ENCODE results near the gene FAM204A.

FAM204A gene

DNA sequence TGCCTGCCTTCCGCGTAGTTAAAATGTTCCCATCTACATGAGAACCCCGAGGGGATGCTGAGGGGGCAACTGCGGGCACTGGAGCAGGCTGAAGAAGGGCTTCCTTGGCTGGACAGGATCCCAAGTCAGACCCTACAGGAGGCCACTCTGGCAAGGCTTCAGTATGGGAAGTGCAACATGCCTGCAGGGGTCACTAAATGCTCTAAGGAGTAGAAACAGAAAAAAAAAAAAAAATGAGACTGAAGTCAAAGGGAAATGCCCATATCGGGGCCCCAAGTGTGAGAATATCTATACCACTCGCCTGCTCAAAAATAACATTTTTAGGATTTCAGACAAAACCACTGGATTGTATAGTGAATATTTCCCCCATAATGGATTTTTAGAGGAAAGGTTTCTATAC, 33.5 kb downstream of the FAM204A start:
- Histone ChIP-seq H3K36me3 (ENCODE audit: control insufficient read depth in 2 of 2, insufficient read depth in 2 of 2, low read length in 2 of 2) (peaks cover 25 to 37% of the 10 kb centered on the region in 2 donors), H3K27ac (ENCODE audit: low read depth in 2 of 2, low read length in 2 of 2) (no peak overlapping the region), H3K4me3 (ENCODE audit: low read length in 2 of 2) (no peak overlapping the region), H3K9me3 (ENCODE audit: control insufficient read depth in 2 of 2, low read length in 2 of 2) (no peaks in the 10 kb centered on the region), H3K27me3 (ENCODE audit: control insufficient read depth in 2 of 2, insufficient read depth in 2 of 2, low read length in 2 of 2) (no peaks in the 10 kb centered on the region), H3K4me1 (ENCODE audit: control insufficient read depth in 2 of 2, insufficient read depth in 2 of 2, low read length in 2 of 2) (no peaks in the 10 kb centered on the region), H3K9ac (ENCODE audit: low read depth in 1 of 2, low read length in 2 of 2) (no peak overlapping the region)

DNA sequence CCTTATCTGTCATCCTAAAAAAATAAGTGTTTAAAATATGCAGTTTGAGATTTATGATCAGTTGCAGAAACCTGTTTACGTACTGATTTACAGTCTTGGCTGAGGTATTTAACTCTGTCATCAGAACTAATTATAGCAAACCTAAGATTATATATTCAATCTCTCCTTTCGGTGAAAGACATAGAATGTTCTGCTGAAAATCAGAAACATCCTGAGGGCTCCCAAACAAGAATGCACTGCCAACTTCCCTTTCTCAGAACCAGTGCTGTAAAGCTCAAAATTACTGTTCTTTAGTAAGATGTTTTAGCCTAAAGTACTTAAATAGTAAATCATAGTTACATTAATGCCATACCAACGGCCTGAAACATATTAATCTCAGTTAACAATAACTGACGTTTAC, 34.3 kb downstream of the FAM204A start:
- Histone ChIP-seq H3K4me3 (ENCODE audit: low read length in 2 of 2) (no peak overlapping the region), H3K4me1 (ENCODE audit: control insufficient read depth in 2 of 2, insufficient read depth in 2 of 2, low read length in 2 of 2) (no peaks in the 10 kb centered on the region), H3K27me3 (ENCODE audit: control insufficient read depth in 2 of 2, insufficient read depth in 2 of 2, low read length in 2 of 2) (no peaks in the 10 kb centered on the region), H3K27ac (ENCODE audit: low read depth in 2 of 2, low read length in 2 of 2) (no peak overlapping the region), H3K36me3 (ENCODE audit: control insufficient read depth in 2 of 2, insufficient read depth in 2 of 2, low read length in 2 of 2) (peaks cover 23 to 32% of the 10 kb centered on the region in 2 donors), H3K9me3 (ENCODE audit: control insufficient read depth in 2 of 2, low read length in 2 of 2) (no peaks in the 10 kb centered on the region), H3K9ac (ENCODE audit: low read depth in 1 of 2, low read length in 2 of 2) (no peak overlapping the region)

- H3K4me3 ChIP-seq (ENCODE audit: low read length in 2 of 2): no peak overlapping the region
- no peaks in the 10 kb centered on the region for H3K4me1 ChIP-seq (ENCODE audit: control insufficient read depth in 2 of 2, insufficient read depth in 2 of 2, low read length in 2 of 2)
- H3K27me3 ChIP-seq (ENCODE audit: control insufficient read depth in 2 of 2, insufficient read depth in 2 of 2, low read length in 2 of 2): no peaks in the 10 kb centered on the region
- H3K9ac ChIP-seq (ENCODE audit: low read depth in 1 of 2, low read length in 2 of 2): no peak overlapping the region
- no peak overlapping the region for H3K27ac ChIP-seq (ENCODE audit: low read depth in 2 of 2, low read length in 2 of 2)
- H3K36me3 ChIP-seq (ENCODE audit: control insufficient read depth in 2 of 2, insufficient read depth in 2 of 2, low read length in 2 of 2): peaks cover 17 to 28% of the 10 kb centered on the region in 2 donors
- H3K9me3 ChIP-seq (ENCODE audit: control insufficient read depth in 2 of 2, low read length in 2 of 2): no peaks in the 10 kb centered on the region
These were observed 34.9 kb downstream of the FAM204A start for GRCh38 chr10:118307220-118307619.

DNA sequence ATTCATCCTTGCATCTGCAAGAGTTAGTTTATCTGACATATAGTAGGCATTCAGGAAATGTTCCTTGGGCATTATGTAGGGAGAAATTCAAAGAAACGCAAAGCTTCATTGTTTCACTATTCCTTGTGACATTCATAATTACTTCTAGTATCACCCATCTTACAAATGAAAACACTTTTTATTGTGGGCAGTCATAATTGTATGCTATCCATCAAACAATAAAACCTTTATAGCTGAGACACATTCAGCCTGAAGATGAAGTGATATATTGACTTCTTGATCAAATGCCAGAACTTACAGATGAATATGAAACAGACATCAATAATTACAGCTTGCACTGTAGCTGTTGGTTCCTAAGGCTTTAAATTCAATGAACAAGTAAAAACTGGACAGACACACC, 36.4 kb downstream of the FAM204A start:
- H3K9me3 ChIP-seq (ENCODE audit: control insufficient read depth in 2 of 2, low read length in 2 of 2): no peaks in the 10 kb centered on the region
- no peak overlapping the region for H3K9ac ChIP-seq (ENCODE audit: low read depth in 1 of 2, low read length in 2 of 2)
- H3K27me3 ChIP-seq (ENCODE audit: control insufficient read depth in 2 of 2, insufficient read depth in 2 of 2, low read length in 2 of 2): no peaks in the 10 kb centered on the region
- no peak overlapping the region for H3K27ac ChIP-seq (ENCODE audit: low read depth in 2 of 2, low read length in 2 of 2)
- no peak overlapping the region for H3K4me3 ChIP-seq (ENCODE audit: low read length in 2 of 2)
- peaks cover 12 to 21% of the 10 kb centered on the region in 2 donors for H3K36me3 ChIP-seq (ENCODE audit: control insufficient read depth in 2 of 2, insufficient read depth in 2 of 2, low read length in 2 of 2)
- H3K4me1 ChIP-seq (ENCODE audit: control insufficient read depth in 2 of 2, insufficient read depth in 2 of 2, low read length in 2 of 2): no peaks in the 10 kb centered on the region

- Histone ChIP-seq H3K36me3 (ENCODE audit: control insufficient read depth in 2 of 2, insufficient read depth in 2 of 2, low read length in 2 of 2) (peaks cover 9 to 17% of the 10 kb centered on the region in 2 donors), H3K27ac (ENCODE audit: low read depth in 2 of 2, low read length in 2 of 2) (no peak overlapping the region), H3K9me3 (ENCODE audit: control insufficient read depth in 2 of 2, low read length in 2 of 2) (no peaks in the 10 kb centered on the region), H3K27me3 (ENCODE audit: control insufficient read depth in 2 of 2, insufficient read depth in 2 of 2, low read length in 2 of 2) (no peaks in the 10 kb centered on the region), H3K9ac (ENCODE audit: low read depth in 1 of 2, low read length in 2 of 2) (no peak overlapping the region), H3K4me3 (ENCODE audit: low read length in 2 of 2) (no peak overlapping the region), H3K4me1 (ENCODE audit: control insufficient read depth in 2 of 2, insufficient read depth in 2 of 2, low read length in 2 of 2) (no peaks in the 10 kb centered on the region)
These were observed 37.6 kb downstream of the FAM204A start for GRCh38 chr10:118304521-118304920.

DNA sequence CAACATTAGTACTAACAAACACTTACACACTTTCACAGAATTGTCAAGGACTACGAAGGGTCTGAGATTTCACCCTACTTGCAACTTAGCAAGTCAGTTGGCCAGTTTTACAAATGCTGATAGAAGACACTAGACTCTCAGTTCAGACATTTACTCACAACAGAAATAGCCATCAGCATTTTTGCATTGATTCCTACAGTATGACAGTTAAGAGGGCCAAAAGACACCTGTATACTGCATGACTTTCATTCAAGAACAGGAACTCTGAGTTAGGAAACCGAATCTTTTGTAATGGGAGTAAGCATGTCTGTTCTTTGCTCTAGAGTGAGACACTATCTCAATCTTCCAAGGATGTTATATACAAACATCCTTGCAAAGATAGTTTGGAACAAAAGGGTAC, 40.9 kb downstream of the FAM204A start:
- H3K4me1 ChIP-seq (ENCODE audit: control insufficient read depth in 2 of 2, insufficient read depth in 2 of 2, low read length in 2 of 2): no peaks in the 10 kb centered on the region
- H3K27ac ChIP-seq (ENCODE audit: low read depth in 2 of 2, low read length in 2 of 2): no peak overlapping the region
- no peak overlapping the region for H3K4me3 ChIP-seq (ENCODE audit: low read length in 2 of 2)
- H3K9ac ChIP-seq (ENCODE audit: low read depth in 1 of 2, low read length in 2 of 2): no peak overlapping the region
- H3K9me3 ChIP-seq (ENCODE audit: control insufficient read depth in 2 of 2, low read length in 2 of 2): no peaks in the 10 kb centered on the region
- no peaks in the 10 kb centered on the region for H3K27me3 ChIP-seq (ENCODE audit: control insufficient read depth in 2 of 2, insufficient read depth in 2 of 2, low read length in 2 of 2)
- H3K36me3 ChIP-seq (ENCODE audit: control insufficient read depth in 2 of 2, insufficient read depth in 2 of 2, low read length in 2 of 2): peaks cover 0 to 4% of the 10 kb centered on the region in 2 donors

DNA sequence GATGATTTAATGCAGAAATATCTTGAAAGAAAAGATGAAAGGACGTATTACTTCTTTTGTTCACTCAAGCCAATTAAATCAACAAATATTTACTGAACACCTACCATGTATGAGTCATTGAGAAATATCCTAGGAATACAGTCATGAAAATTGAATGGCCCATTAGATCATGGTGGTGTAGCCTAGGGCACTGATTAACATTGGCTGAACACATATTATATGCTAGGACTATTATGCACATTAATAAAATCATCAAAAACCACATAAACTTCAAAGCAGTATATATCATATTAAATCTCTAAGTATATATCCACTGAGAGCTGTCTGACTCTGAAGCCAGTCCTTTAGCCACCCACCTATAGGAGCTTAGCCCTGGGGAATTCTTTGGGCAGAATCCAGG, 41.8 kb downstream of the FAM204A start:
- no peaks in the 10 kb centered on the region for H3K27me3 ChIP-seq (ENCODE audit: control insufficient read depth in 2 of 2, insufficient read depth in 2 of 2, low read length in 2 of 2)
- H3K4me1 ChIP-seq (ENCODE audit: control insufficient read depth in 2 of 2, insufficient read depth in 2 of 2, low read length in 2 of 2): no peaks in the 10 kb centered on the region
- H3K4me3 ChIP-seq (ENCODE audit: low read length in 2 of 2): no peak overlapping the region
- no peak overlapping the region for H3K9ac ChIP-seq (ENCODE audit: low read depth in 1 of 2, low read length in 2 of 2)
- H3K9me3 ChIP-seq (ENCODE audit: control insufficient read depth in 2 of 2, low read length in 2 of 2): no peaks in the 10 kb centered on the region
- H3K36me3 ChIP-seq (ENCODE audit: control insufficient read depth in 2 of 2, insufficient read depth in 2 of 2, low read length in 2 of 2): no peaks in the 10 kb centered on the region
- no peak overlapping the region for H3K27ac ChIP-seq (ENCODE audit: low read depth in 2 of 2, low read length in 2 of 2)

- Histone ChIP-seq H3K4me3 (ENCODE audit: low read length in 2 of 2) (no peak overlapping the region), H3K9ac (ENCODE audit: low read depth in 1 of 2, low read length in 2 of 2) (no peak overlapping the region), H3K4me1 (ENCODE audit: control insufficient read depth in 2 of 2, insufficient read depth in 2 of 2, low read length in 2 of 2) (no peaks in the 10 kb centered on the region), H3K27me3 (ENCODE audit: control insufficient read depth in 2 of 2, insufficient read depth in 2 of 2, low read length in 2 of 2) (no peaks in the 10 kb centered on the region), H3K9me3 (ENCODE audit: control insufficient read depth in 2 of 2, low read length in 2 of 2) (no peaks in the 10 kb centered on the region), H3K36me3 (ENCODE audit: control insufficient read depth in 2 of 2, insufficient read depth in 2 of 2, low read length in 2 of 2) (no peaks in the 10 kb centered on the region), H3K27ac (ENCODE audit: low read depth in 2 of 2, low read length in 2 of 2) (no peak overlapping the region)
These were observed 43.3 kb downstream of the FAM204A start for GRCh38 chr10:118298787-118299186.

DNA sequence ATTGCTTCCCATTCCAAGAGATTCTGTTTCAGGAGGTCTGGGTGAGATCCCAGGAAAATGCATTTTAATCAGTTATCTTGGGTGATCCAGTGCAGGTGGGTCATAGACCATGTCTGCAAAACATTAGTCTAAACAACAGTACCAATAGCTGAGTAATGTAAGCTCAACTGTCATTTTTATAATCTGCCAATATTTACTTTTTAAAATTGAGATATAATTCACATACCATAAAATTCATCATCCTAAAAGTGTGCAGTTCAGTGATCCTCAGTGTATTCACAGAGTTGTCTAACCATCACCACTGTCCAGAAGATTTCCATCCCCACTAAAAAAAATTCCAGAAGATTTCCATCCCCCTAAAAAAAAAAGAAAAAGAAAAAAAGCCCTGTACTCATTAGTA, 51.0 kb downstream of the FAM204A start:
- Histone ChIP-seq H3K27ac (ENCODE audit: low read depth in 2 of 2, low read length in 2 of 2) (no peak overlapping the region), H3K4me3 (ENCODE audit: low read length in 2 of 2) (no peak overlapping the region), H3K9ac (ENCODE audit: low read depth in 1 of 2, low read length in 2 of 2) (no peak overlapping the region), H3K4me1 (ENCODE audit: control insufficient read depth in 2 of 2, insufficient read depth in 2 of 2, low read length in 2 of 2) (no peaks in the 10 kb centered on the region), H3K9me3 (ENCODE audit: control insufficient read depth in 2 of 2, low read length in 2 of 2) (no peaks in the 10 kb centered on the region), H3K36me3 (ENCODE audit: control insufficient read depth in 2 of 2, insufficient read depth in 2 of 2, low read length in 2 of 2) (no peaks in the 10 kb centered on the region), H3K27me3 (ENCODE audit: control insufficient read depth in 2 of 2, insufficient read depth in 2 of 2, low read length in 2 of 2) (peaks cover 0 to 3% of the 10 kb centered on the region in 2 donors)

DNA sequence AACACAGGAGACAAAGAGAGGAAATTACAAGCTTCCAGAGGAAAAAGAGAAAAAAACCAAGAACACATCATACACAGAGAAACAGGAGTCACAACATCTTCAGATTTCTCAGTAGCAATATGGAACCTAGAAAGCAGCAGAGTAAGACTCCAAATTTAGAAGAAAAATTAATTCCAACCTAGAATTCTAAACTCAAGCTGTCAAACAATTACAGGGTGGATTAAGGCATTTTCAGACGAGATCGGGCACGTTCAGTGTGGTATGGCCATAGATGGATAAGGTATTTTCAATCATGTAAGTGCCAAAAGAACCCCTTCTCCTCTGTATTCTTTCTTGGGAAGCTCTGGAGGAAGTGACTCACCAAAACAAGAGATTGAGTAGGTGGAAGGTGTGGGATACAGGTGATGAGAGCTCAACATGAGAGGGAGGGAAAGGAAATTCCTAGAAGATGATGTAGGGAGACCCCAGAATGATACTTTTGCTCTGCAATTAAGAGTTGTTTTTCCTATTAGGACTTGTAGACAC, 51.6 kb downstream of the FAM204A start:
- Histone ChIP-seq H3K27me3 (ENCODE audit: control insufficient read depth in 2 of 2, insufficient read depth in 2 of 2, low read length in 2 of 2) (peaks cover 2 to 3% of the 10 kb centered on the region in 2 donors), H3K9me3 (ENCODE audit: control insufficient read depth in 2 of 2, low read length in 2 of 2) (no peaks in the 10 kb centered on the region), H3K4me1 (ENCODE audit: control insufficient read depth in 2 of 2, insufficient read depth in 2 of 2, low read length in 2 of 2) (no peaks in the 10 kb centered on the region), H3K36me3 (ENCODE audit: control insufficient read depth in 2 of 2, insufficient read depth in 2 of 2, low read length in 2 of 2) (no peaks in the 10 kb centered on the region), H3K9ac (ENCODE audit: low read depth in 1 of 2, low read length in 2 of 2) (no peak overlapping the region), H3K4me3 (ENCODE audit: low read length in 2 of 2) (no peak overlapping the region), H3K27ac (ENCODE audit: low read depth in 2 of 2, low read length in 2 of 2) (no peak overlapping the region)
